ENCODE data around the gene ALDH1L1.
"Not testable (repeated sequence)": the region's sequence is repeated elsewhere in the genome, so short reads cannot be mapped to it uniquely, and the experiment has no call there.

ALDH1L1 gene

DNA sequence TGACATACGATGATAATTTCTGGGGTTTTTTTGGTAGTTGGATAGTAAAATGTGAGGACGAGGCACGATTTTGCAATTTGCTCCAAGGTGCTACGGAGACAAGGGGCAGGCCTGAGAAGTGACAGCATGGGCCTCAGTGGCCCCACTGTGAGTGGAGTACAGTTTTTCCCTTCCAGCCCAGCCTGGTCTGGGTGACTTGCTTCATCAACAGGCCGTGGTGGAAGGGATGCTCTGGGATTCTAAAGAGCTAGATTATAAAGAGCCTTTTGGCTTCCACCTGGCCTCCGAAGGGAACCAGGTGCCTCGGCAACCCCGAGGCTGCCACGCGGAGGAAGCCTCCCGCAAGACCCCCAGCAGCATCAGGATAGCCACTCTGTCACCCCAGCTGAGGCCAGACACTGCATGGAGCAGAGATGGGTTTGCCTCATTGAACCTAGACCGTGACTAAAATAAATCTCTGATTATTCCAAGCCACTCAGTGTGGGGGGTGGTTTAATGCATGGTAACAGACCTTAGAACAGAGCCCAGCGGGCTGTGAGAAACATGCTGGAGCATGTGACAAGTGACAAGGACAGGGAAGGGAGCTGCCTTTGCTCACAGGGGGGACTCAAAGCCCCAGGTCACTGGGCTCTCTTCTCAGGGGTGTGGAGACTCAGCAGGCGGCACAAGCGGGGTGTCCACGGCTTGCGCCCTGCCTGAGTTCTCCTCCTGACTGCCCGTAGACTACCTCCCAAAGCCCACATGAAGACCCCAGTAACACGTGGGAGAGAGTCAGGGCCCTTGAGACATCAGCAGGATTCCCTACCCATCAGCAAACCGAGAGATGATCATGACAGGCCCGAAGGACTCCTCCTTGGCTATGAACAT lies 73.8 kb downstream of the ALDH1L1 start:
- DNase-seq (ENCODE audit: low spot score), result no peak

- no peak for DNase-seq (ENCODE audit: low spot score)
Observed at GRCh38 chr3:126105691-126106187, 74.6 kb downstream of the ALDH1L1 start.

DNA sequence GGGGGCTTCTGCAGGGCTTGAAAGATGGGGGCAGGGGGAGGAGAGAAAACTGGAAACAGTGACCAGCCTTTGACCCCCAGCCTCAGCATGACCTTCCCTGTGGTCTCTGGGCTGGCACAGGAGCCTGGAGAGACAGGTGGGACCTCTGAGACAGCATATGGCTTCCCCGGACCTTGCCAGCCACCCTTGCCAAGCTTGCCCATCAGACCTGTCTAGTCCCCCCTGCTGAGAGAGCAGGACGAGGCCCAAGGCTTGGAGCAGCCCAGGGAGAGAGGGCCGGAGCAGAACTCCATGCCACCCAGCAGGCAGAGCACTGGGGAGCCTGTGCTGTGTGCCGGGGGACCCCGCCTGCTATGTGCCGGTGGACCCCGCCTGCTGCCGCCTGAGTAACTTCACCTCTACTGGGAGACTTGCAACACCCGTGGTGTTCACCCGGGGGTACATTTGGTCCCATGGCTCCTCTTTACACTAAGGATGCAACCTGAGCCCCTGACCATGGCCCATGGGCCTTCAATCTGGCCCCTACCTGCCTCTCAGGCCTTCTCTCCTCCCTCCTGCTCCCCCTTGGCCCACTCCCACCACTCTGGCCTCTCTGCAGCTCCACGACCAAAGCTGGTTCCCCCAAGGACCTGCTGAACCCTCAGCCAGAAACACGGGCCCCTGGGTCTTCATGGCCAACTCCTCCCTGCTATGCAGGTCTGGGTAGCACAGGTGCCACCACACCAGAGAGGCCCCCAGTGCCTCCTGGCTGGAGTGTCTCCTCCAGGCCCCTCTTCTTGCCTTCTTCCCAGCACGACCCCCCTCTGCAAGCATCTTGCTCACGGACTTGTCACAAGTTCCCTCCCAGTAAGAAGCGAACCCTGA lies 75.4 kb downstream of the ALDH1L1 start:
- no peak for DNase-seq (ENCODE audit: low spot score)

DNA sequence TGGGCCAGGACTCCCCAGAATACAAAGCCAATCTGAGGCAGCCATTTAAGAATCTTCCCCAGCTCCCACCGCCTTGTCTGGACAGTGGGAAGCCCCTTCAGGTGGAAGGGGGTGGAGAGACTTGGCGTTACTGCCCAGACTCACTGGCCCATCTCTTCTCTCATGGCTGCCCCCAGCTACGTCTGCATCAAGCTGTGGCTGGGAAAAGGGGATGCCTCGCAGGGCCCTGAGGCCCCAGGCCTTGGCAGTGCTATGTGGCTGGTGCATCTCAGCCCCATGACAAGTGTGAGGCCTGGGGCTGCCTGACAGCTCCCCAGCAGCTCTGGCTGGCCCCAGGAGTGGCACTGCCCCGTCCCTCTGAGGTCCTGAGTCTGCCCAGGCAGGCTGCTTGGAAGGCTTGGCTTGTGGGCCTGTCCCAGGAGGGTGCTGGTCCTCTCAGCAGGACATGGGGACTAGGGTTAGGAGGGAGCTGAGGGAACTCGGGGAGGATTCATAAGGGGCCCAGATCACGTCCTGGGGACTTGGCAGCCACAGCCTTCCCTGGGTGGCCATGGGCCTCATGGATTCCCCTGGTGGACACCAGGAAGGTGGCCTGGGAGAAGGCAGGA lies 76.3 kb downstream of the ALDH1L1 start:
- no peak for DNase-seq (ENCODE audit: low spot score)

DNA sequence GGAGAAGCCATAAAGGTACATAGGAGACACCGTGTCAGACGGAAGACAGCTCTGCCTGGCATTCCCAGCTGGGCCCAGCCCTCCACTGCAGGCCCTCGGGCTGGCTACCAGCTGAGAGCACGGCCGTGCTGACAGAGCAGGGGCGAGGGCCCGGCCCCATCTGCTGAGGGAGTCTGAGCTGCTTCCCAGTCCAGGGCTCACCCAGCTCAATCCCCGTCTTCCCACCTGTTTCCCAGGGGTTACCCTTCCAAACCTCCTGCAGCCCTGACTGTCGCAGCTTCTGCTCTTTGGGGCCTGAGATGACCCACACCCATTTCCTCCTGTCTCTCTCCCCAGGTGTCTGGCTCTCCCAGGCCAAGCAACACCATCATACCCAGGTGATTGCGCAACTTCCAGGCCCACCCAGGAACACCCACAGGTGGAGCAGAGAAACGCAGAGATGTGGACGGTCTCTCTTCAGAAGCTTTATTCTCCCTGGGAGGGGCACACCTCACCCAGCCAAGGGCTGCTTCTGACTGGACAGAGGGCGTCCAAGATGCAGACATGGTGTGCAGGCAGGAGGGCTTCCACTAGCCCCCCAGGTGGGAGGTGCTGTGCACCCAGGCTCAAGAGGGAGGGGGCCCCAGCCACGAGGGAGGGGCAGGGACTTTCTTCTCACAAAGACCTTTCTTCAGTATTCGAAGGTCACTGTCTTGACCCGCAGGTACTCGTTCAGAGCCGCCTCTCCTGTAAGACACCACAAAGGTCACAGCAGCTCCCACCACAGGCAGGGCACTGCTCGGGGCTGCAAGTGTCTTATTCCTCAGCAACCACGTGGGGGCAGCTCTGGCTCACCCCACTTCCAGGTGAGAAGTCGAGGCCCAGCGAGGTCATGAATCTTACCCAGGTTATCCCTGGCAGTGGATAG lies 77.0 kb downstream of the ALDH1L1 start:
- no peak for DNase-seq (ENCODE audit: low spot score)

DNA sequence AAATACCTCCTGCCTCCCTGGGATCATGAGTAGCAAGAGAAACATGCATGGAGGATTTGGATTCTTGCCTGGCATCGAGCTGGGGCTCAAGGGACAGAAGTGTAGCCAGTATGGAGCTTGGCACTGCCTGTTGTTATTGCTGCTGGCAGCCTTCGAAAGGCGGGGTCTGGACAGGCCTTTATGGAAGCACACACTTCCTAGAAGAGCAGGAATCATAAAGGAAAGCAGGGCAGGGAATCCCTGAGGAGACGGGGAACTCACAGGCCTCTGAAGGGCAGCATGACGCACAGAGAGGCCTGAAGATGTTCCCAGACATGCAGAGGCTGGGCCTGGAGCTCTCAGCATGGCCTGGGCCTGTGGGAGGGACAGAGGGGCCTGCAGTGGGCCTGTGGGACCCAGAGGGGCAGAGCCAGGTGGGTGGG lies 77.8 kb downstream of the ALDH1L1 start:
- DNase-seq (ENCODE audit: low spot score), result no peak

DNA sequence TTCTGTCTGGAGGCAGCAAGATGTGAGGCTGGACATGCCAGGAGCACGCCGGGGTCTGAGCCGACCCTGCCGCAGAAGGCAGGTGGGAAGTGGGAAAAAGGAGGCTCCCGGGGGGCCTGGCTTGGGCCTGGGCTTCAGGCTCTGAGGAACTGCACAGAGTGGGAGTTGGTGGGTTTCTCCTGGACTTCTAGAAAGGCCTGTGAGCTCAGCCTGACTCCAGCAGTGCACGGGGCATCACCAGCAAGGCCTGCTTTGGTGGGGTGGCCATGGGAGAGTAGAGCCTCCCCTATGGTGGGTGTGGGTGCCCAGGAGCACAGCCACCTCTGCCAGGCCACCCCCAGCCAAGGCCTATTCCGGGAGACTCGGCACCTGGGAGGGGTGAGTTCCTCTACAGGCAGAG lies 78.4 kb downstream of the ALDH1L1 start:
- no peak for DNase-seq (ENCODE audit: low spot score)

DNA sequence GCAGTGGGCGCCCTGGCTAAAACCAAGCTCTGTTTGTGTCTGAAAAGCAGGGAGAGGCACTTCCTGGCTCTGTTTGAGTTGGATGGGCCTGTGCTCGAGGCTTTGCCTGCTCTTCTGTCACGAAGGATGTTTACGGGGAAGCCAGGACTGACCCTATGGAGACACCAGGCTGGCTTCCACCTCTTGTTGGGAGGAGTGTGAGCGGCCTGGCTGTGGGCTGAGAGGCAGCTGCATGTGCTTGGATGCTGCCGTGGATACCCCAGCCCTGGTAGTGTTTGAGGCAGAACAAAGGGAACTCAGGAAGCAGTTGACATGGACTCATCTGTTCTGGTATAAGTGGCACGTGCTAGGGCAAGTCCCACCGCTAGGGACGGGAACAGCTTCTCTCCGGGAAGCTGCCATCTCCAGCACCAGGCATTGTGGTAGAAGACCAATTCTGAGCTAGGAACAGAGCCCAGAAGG lies 78.8 kb downstream of the ALDH1L1 start:
- DNase-seq (ENCODE audit: low spot score), result no peak

GRCh38 chr3:126100634-126101301 lies 79.6 kb downstream of the ALDH1L1 start:
- DNase-seq (ENCODE audit: low spot score), result no peak

- no peak for DNase-seq (ENCODE audit: low spot score)
Observed at GRCh38 chr3:126100269-126100633, 80.1 kb downstream of the ALDH1L1 start.

DNA sequence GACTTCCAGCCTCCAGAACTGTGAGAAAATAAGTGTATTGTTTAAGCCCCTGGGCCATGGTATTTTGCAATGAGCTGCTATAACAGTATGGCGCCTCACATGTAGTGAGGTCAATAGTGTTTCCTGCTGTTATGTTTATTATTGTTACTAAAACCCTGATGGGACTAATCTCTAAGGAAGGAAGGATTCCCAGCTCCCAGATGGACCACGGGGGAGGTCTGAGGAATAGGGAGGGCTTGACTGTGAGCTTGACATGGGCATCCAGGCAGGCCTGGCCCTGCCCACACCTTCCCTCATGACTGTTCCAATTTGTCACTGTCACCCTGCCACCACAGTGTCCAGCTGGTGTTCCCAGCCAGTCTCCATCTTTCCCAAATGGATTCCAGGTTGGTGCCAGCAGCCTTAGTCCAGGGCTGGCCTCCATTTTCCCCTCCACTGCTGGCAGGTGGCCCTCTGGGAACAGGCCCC lies 82.0 kb downstream of the ALDH1L1 start:
- DNase-seq (ENCODE audit: low spot score), result no peak

DNA sequence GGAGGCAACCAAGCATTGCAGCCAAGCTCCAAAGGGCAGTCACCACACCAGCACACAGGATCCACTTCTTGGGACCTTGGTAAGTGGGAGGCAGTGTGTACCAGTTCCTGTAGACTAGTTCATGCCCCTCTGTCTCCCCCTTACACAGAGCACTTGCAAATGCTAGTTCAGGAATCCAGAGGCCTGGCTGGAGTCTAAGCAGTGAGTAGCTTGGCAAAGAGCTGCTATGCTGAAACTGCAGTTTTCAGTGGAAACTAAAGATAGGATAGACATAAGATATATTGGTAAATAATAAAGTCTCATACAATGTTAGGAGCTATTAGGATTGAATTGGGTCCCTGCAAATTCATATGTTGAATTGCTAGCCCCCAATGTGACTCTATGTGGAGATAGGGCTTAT lies 82.6 kb downstream of the ALDH1L1 start:
- DNase-seq (ENCODE audit: low spot score), result no peak

GRCh38 chr3:126096274-126096673 lies 84.1 kb downstream of the ALDH1L1 start:
- DNase-seq (ENCODE audit: low spot score), result not testable (repeated sequence)

GRCh38 chr3:126092128-126092527 lies 88.3 kb downstream of the ALDH1L1 start:
- not testable (repeated sequence) for DNase-seq (ENCODE audit: low spot score)

DNA sequence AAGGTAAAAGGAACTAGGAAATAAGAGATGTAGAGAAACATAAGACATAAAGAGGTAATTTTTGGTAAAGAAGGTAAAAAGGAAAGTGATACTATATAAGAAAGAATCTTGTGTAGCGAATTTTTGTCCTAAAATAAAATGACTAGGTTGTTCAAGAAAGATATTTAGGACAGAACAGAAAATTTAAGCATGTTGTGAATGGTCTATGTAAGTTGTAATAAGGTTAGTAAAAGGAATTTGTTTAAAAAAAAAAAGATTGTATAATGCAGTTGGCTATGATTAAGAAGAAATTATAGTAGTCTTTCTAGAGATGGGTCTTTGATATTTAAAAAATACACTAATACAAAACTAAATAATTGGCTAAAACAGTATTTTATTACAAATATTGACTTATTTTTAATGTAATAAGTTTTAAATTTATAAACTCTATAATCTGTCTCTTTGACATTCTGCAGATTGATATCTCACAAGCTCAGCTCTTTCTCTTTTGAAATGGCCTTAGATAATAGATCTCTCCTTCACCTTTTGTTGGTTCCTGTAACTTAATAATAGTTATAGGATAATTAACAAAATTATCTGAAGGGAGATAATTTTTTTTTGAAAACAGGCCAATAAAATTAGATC lies 92.7 kb downstream of the ALDH1L1 start:
- DNase-seq (ENCODE audit: low spot score), result no peak

GRCh38 chr3:126085841-126086240 lies 94.5 kb downstream of the ALDH1L1 start:
- no peak for DNase-seq (ENCODE audit: low spot score)

GRCh38 chr3:126085276-126085675 lies 95.1 kb downstream of the ALDH1L1 start:
- DNase-seq (ENCODE audit: low spot score), result no peak

- no peak for DNase-seq (ENCODE audit: low spot score)
Observed at GRCh38 chr3:126084768-126085180, 95.6 kb downstream of the ALDH1L1 start.

GRCh38 chr3:126083913-126084767 lies 96.2 kb downstream of the ALDH1L1 start, which contains the start of gene SLC41A3:
Gene SLC41A3, minus strand, starts transcription at chr3:126084124. Its CDS starts 15,905 bp downstream, at chr3:126068219.
- peak; percentile 80 for DNase-seq (ENCODE audit: low spot score)

All from CD4-positive, alpha-beta T cell treated with Interleukin-2 at 100 ng/mL for 4 hours (primary cell).